Right atrium auricular region (tissue), 2 donors: ENCODE data around the gene MYMX. TPM values are rescaled to one million over a fixed set of nuclear protein-coding genes. Genes with fewer than 3 reads are reported as not detected.
A peak's percentile ranks its signal among the peaks of the same experiment; 100 is the strongest.
"Not testable (repeated sequence)": the region's sequence is repeated elsewhere in the genome, so short reads cannot be mapped to it uniquely, and the experiment has no call there.

ENCODE experiments used
- DNase-seq: peaks from one replicate; pipeline ENCODE4 v3.0.0-alpha.2; 2019; ENCODE audit warnings: low spot score
- H3K27ac ChIP-seq, 2 donors: fragments of 200-600 bp; sonication (generic); 1 replicate in 1 of 2; 2 replicates in 1 of 2; pipeline ENCODE4 v1.5.1; 2016 to 2019
- H3K27me3 ChIP-seq, 2 donors: fragments of 200-600 bp; sonication (generic); one replicate each; pipeline versions ENCODE4 v1.5.1 to v1.6.0; 2017 to 2019
- H3K36me3 ChIP-seq: fragments of 200-600 bp; sonication (generic); one replicate; pipeline ENCODE4 v1.5.1; 2016
- H3K4me1 ChIP-seq, 2 donors: fragments of 200-600 bp; sonication (generic); one replicate each; pipeline versions ENCODE4 v1.5.1 to v1.6.0; 2017 to 2019
- H3K4me3 ChIP-seq, 2 donors: fragments of 200-600 bp; sonication (generic); 1 replicate in 1 of 2; 2 replicates in 1 of 2; pipeline ENCODE4 v1.5.1; 2017 to 2019; ENCODE audit warnings: mild to moderate bottlenecking in 1 of 2, moderate library complexity in 1 of 2
- H3K9me3 ChIP-seq, 2 donors: fragments of 200-600 bp; sonication (generic); one replicate each; pipeline ENCODE4 v1.5.1; 2019
- total RNA-seq, 2 donors: library from RNA; depleted of rRNA; stranded (reverse); fragments of >200 nt; gene quantifications; one replicate each; pipeline ENCODE4 v1.1.0, GENCODE V29; 2016
- TF ChIP-seq, protein P1 (sequence below), 2 donors: fragments of 200-600 bp; sonication (generic); IDR thresholded peaks; one replicate each; pipeline ENCODE4 v1.5.1; 2019; ENCODE audit warnings: antibody characterized with exemption in 2 of 2

The MYMX gene
- total RNA-seq, 2 donors from 2014 or later, result not detected

DNA sequence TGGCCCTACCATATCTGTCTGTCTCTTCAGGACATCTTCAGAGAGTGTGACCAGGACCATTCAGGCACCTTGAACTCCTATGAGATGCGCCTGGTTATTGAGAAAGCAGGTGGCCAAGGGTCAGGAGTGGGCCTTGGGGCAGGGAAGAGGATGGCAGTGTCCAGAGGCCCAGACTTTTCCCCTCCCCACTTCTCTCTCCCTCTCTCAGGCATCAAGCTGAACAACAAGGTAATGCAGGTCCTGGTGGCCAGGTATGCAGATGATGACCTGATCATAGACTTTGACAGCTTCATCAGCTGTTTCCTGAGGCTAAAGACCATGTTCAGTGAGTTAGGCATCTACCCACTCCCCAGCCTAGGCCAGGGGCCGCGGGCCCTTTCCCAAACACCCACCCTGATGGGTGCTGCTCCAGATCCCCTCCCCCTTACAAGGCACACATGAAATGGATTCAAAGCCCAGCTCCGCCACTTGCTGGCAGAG lies 33.8 kb upstream of the MYMX start:
- Histone ChIP-seq H3K36me3 (no peaks in the 10 kb centered on the region), H3K4me3 (no peak overlapping the region), H3K9me3 (no peaks in the 10 kb centered on the region), H3K27me3 (no peaks in the 10 kb centered on the region), H3K4me1 (peaks cover 0 to 19% of the 10 kb centered on the region in 2 donors), H3K27ac (no peak overlapping the region)
- TF ChIP-seq, protein P1, sequence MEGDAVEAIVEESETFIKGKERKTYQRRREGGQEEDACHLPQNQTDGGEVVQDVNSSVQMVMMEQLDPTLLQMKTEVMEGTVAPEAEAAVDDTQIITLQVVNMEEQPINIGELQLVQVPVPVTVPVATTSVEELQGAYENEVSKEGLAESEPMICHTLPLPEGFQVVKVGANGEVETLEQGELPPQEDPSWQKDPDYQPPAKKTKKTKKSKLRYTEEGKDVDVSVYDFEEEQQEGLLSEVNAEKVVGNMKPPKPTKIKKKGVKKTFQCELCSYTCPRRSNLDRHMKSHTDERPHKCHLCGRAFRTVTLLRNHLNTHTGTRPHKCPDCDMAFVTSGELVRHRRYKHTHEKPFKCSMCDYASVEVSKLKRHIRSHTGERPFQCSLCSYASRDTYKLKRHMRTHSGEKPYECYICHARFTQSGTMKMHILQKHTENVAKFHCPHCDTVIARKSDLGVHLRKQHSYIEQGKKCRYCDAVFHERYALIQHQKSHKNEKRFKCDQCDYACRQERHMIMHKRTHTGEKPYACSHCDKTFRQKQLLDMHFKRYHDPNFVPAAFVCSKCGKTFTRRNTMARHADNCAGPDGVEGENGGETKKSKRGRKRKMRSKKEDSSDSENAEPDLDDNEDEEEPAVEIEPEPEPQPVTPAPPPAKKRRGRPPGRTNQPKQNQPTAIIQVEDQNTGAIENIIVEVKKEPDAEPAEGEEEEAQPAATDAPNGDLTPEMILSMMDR (IDR thresholded peaks at IDR 0.05), result no peak
- DNase-seq, result no peak

DNA sequence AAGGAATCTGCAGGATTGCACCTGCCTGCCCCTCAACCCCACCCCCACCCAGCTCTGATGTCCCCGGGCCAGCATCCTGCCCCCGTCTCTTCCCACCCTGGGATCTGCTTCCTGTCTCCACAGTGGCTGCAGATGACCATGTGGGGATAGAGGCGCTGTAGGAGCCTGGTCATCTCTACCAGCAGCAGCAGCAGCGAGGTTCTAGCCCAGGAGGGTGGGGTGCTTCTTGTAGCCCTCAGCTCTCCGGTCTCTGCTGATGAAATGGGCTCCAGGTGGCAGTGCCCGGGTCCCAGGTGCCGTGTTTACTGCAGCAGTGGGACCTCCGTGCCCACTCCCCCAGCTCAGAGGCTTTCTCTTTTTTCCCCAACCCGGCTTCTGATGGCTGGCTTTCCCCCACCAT lies 32.9 kb upstream of the MYMX start:
- Histone ChIP-seq H3K4me1 (peaks cover 0 to 11% of the 10 kb centered on the region in 2 donors), H3K27ac (no peak overlapping the region), H3K4me3 (no peak overlapping the region), H3K27me3 (no peaks in the 10 kb centered on the region), H3K36me3 (no peaks in the 10 kb centered on the region), H3K9me3 (no peaks in the 10 kb centered on the region)
- DNase-seq, result no peak
- TF ChIP-seq, protein P1 (IDR thresholded peaks at IDR 0.05), result no peak

DNA sequence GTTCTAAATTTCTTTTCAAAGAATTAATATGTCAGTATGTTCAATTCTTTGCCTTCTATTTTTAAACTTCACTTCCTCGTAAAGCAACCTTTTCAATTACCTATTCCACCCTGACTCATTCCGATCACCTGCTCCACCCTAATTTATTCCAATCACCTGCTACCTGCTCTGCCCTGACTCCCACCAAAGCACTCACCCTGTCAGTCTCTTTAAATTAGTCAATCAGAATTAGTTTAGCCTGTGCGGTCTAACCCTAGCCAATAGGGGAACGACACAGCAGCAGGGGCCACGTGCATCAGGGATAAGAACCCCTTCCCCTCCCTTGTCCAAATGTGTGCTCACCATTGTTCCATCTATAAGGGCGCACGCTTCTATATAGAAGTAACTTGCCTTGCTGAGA lies 31.4 kb upstream of the MYMX start:
- H3K4me1 ChIP-seq, DNase-seq, H3K27ac ChIP-seq, H3K4me3 ChIP-seq, H3K36me3 ChIP-seq, H3K27me3 ChIP-seq, H3K9me3 ChIP-seq: not testable (repeated sequence)

DNA sequence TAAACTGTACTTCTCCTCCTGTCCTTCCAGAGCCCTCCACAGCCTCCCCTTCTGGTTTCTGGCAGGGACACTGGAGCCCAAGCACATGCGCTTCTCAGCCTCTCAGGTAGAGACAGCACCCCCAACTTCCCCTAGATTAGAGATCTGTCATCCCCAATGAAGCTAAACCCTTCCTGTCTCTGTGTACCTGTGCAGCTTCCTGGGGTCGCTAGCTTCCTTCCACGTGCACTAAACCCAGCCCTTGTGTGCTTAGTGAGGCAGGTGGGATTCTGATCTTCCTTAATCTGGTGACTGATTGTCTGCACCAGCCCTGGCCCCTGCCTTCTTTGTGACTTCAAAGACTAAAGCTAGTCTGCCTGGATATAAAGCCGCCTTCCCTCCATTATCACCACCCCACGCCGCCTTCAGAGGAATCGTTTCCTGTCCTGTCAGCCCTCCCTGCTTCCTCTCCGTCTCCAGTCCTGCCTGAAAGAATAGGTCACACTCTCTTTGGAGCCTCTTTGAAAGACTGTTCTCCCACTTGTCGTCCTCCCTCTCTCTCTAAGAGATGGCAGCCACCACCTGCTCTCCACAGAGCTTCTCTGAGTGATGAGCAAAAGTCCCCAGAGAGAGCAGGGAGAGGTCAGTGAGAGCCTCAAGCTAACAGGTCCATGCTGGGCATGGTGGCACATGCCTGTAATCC lies 30.6 kb upstream of the MYMX start:
- Histone ChIP-seq H3K36me3 (no peaks in the 10 kb centered on the region), H3K9me3 (no peaks in the 10 kb centered on the region), H3K27ac (peak overlapping the region in 1 of 2 donors; percentile 35), H3K4me1 (peaks cover 0 to 10% of the 10 kb centered on the region in 2 donors), H3K4me3 (no peak overlapping the region), H3K27me3 (no peaks in the 10 kb centered on the region)
- TF ChIP-seq, protein P1 (IDR thresholded peaks at IDR 0.05), result no peak
- DNase-seq, result no peak

DNA sequence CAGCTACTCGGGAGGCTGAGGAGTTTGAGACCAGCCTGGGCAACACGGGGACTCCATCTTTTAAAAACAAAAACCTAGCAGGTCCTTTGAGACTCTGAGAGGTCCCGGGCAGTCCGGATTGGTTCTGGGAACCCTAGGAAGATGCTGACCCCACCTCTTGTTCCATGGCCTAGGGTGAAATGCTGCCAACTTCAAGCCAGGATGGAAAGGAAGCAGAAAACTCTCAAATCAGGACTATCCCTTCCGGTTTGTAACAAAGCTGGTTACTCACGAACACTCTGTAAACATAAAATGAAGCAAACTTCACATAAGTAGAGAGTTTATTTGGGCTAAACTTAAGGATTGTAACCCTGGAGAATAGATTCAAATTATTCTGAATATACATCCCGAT lies 30.1 kb upstream of the MYMX start:
- H3K27me3 ChIP-seq, result no peaks in the 10 kb centered on the region
- no peaks in the 10 kb centered on the region for H3K36me3 ChIP-seq
- TF ChIP-seq, protein P1 (IDR thresholded peaks at IDR 0.05), result no peak
- H3K9me3 ChIP-seq, result no peaks in the 10 kb centered on the region
- no peak overlapping the region for H3K4me3 ChIP-seq
- no peak for DNase-seq
- peak overlapping the region in 1 of 2 donors; percentile 35 for H3K27ac ChIP-seq
- H3K4me1 ChIP-seq, result peaks cover 0 to 10% of the 10 kb centered on the region in 2 donors

DNA sequence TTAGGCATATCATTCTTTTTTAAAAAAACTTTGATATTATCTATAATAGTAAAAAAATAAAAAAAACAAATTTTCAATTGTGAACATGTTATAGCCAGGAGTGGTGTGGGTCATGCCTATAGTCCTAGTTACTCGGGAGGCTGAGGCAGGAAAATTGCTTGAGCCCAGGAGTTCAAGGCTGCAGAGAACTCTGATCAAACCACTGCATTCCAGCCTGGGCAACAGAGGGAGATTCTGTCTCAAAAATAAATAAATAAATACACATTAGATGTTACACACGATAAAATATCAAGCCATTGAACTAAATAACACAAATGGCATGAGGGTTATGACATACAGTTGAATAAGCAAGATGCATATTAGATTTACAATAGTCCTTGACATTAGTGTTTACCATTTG lies 27.9 kb upstream of the MYMX start:
- no peaks in the 10 kb centered on the region for H3K36me3 ChIP-seq
- no peak overlapping the region for H3K27ac ChIP-seq
- TF ChIP-seq, protein P1 (IDR thresholded peaks at IDR 0.05), result no peak
- H3K27me3 ChIP-seq, result no peaks in the 10 kb centered on the region
- H3K4me3 ChIP-seq, result no peak overlapping the region
- H3K9me3 ChIP-seq, result no peaks in the 10 kb centered on the region
- no peak for DNase-seq
- peaks cover 0 to 14% of the 10 kb centered on the region in 2 donors for H3K4me1 ChIP-seq
